ENCODE data around the gene ERFE.
A peak's percentile ranks its signal among the peaks of the same experiment; 100 is the strongest.
"Not testable (repeated sequence)": the region's sequence is repeated elsewhere in the genome, so short reads cannot be mapped to it uniquely, and the experiment has no call there.

The ERFE gene

GRCh38 chr2:238171072-238171431, 12.3 kb downstream of the ERFE start:
- DNase-seq: not testable (repeated sequence)

- no peak for DNase-seq
These were observed 12.9 kb downstream of the ERFE start for GRCh38 chr2:238171575-238172187.

- no peak for DNase-seq
These were observed 13.7 kb downstream of the ERFE start for GRCh38 chr2:238172439-238172838.

- no peak for DNase-seq
These were observed 14.9 kb downstream of the ERFE start for GRCh38 chr2:238173692-238174091.

GRCh38 chr2:238174291-238174690, 15.5 kb downstream of the ERFE start:
- DNase-seq: no peak

- no peak for DNase-seq
These were observed 15.9 kb downstream of the ERFE start for GRCh38 chr2:238174701-238175100.

GRCh38 chr2:238176613-238177012, 17.8 kb downstream of the ERFE start:
- no peak for DNase-seq

- DNase-seq: no peak
These were observed 21.8 kb downstream of the ERFE start for GRCh38 chr2:238180554-238180953.

- DNase-seq: no peak
These were observed 23.6 kb downstream of the ERFE start for GRCh38 chr2:238182362-238182761.

GRCh38 chr2:238183821-238184220, 25.1 kb downstream of the ERFE start:
- no peak for DNase-seq

GRCh38 chr2:238187618-238188548, 29.1 kb downstream of the ERFE start:
- DNase-seq: no peak

- DNase-seq: no peak
These were observed 31.7 kb downstream of the ERFE start for GRCh38 chr2:238190445-238190844.

- DNase-seq: no peak
These were observed 43.7 kb downstream of the ERFE start for GRCh38 chr2:238202326-238203093.

- DNase-seq: peak; percentile 82
These were observed 44.6 kb downstream of the ERFE start, which contains the start of gene ILKAP for GRCh38 chr2:238203094-238203972. Gene ILKAP, minus strand, starts transcription at chr2:238203695. Its CDS starts 142 bp downstream, at chr2:238203553.

- no peak for DNase-seq
These were observed 45.4 kb downstream of the ERFE start for GRCh38 chr2:238203973-238204683.

GRCh38 chr2:238207006-238207405, 48.2 kb downstream of the ERFE start:
- no peak for DNase-seq

- no peak for DNase-seq
These were observed 57.9 kb downstream of the ERFE start for GRCh38 chr2:238216651-238217184.
